ENCODE measurements around the gene KCNG1.
"Not testable (repeated sequence)": the region's sequence is repeated elsewhere in the genome, so short reads cannot be mapped to it uniquely, and the experiment has no call there.

KCNG1 gene

GRCh38 chr20:50982363-50982762 is 40.5 kb downstream of the KCNG1 start:
- DNase-seq (ENCODE audit: low read depth), result no peak

- DNase-seq (ENCODE audit: low read depth), result no peak
Observed at GRCh38 chr20:50981714-50982048, 41.2 kb downstream of the KCNG1 start.

- peak; percentile 55 for DNase-seq (ENCODE audit: low read depth)
Observed at GRCh38 chr20:50980851-50981713, 41.8 kb downstream of the KCNG1 start.

GRCh38 chr20:50980071-50980681 is 42.7 kb downstream of the KCNG1 start:
- no peak for DNase-seq (ENCODE audit: low read depth)

GRCh38 chr20:50978533-50978932 is 44.4 kb downstream of the KCNG1 start:
- DNase-seq (ENCODE audit: low read depth), result not testable (repeated sequence)

GRCh38 chr20:50977066-50978021 is 45.6 kb downstream of the KCNG1 start:
- no peak for DNase-seq (ENCODE audit: low read depth)

GRCh38 chr20:50975701-50976330 is 47.1 kb downstream of the KCNG1 start:
- no peak for DNase-seq (ENCODE audit: low read depth)

GRCh38 chr20:50969912-50970311 is 53.0 kb downstream of the KCNG1 start:
- DNase-seq (ENCODE audit: low read depth), result no peak

GRCh38 chr20:50969435-50969834 is 53.5 kb downstream of the KCNG1 start:
- no peak for DNase-seq (ENCODE audit: low read depth)

- no peak for DNase-seq (ENCODE audit: low read depth)
Observed at GRCh38 chr20:50968289-50968688, 54.6 kb downstream of the KCNG1 start.

GRCh38 chr20:50967586-50967985 is 55.3 kb downstream of the KCNG1 start:
- DNase-seq (ENCODE audit: low read depth), result no peak

- DNase-seq (ENCODE audit: low read depth), result no peak
Observed at GRCh38 chr20:50959543-50960126, 63.3 kb downstream of the KCNG1 start.

GRCh38 chr20:50958615-50959542 is 64.0 kb downstream of the KCNG1 start, which contains the start of gene MOCS3:
MOCS3 (plus strand) TSS chr20:50958818; CDS start chr20:50958843, 25 bp downstream.
- peak; percentile 77 for DNase-seq (ENCODE audit: low read depth)

GRCh38 chr20:50957798-50958614 is 64.9 kb downstream of the KCNG1 start, which contains the start of gene DPM1:
DPM1 (minus strand) TSS chr20:50958532; CDS start chr20:50958523, 9 bp downstream.
- DNase-seq (ENCODE audit: low read depth), result peak; percentile 84

- no peak for DNase-seq (ENCODE audit: low read depth)
Observed at GRCh38 chr20:50957276-50957675, 65.6 kb downstream of the KCNG1 start.

- no peak for DNase-seq (ENCODE audit: low read depth)
Observed at GRCh38 chr20:50953821-50954220, 69.1 kb downstream of the KCNG1 start.
